PC-9 (cell line): Measurements from ENCODE around the gene PLD5.

Source experiments
- EZH2 ChIP-seq: fragments of 200-600 bp; sonication (generic); IDR thresholded peaks from 2 replicates; pipeline ENCODE4 v1.8.0; 2017; ENCODE audit warnings: antibody characterized with exemption, low read depth
- TF ChIP-seq, protein P1 (sequence below): fragments of 200-600 bp; sonication (generic); conservative IDR thresholded peaks from 2 replicates; pipeline ENCODE4 v1.6.1; 2017; ENCODE audit warnings: mixed run types, antibody characterized with exemption, mild to moderate bottlenecking, moderate library complexity

DNA sequence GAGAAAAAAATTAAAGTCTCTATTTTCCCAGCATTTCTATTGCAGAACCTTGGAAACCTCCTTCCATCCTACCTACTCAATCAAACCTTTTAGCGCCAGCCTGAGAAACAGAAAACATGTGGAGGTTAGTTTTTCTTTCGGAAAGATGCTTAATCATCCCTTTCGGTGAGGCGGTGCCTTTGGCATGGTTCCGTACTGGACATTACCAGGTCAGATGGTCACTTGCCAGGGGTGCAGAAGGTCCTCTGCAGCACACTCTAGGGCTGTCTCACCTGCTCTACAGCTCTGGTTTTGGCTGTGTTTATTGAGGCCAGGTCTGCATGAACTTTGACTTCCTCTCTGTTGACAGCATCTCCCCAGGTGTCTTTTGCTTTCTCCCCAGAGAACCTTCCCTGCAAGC, 121.5 kb downstream of the PLD5 start:
- TF ChIP-seq, protein P1, sequence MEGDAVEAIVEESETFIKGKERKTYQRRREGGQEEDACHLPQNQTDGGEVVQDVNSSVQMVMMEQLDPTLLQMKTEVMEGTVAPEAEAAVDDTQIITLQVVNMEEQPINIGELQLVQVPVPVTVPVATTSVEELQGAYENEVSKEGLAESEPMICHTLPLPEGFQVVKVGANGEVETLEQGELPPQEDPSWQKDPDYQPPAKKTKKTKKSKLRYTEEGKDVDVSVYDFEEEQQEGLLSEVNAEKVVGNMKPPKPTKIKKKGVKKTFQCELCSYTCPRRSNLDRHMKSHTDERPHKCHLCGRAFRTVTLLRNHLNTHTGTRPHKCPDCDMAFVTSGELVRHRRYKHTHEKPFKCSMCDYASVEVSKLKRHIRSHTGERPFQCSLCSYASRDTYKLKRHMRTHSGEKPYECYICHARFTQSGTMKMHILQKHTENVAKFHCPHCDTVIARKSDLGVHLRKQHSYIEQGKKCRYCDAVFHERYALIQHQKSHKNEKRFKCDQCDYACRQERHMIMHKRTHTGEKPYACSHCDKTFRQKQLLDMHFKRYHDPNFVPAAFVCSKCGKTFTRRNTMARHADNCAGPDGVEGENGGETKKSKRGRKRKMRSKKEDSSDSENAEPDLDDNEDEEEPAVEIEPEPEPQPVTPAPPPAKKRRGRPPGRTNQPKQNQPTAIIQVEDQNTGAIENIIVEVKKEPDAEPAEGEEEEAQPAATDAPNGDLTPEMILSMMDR, result no peak
- no peak for TF ChIP-seq EZH2
